IMR-90 (cell line): ENCODE results near the gene ACO1. TPM values are rescaled to one million over a fixed set of nuclear protein-coding genes. Genes with fewer than 3 reads are reported as not detected.

Source experiments
- ATAC-seq: fragments of 200-7000 bp; cut with Tn5 transposase; 2 replicates; pipeline ENCODE4 v1.9.1; 2020; ENCODE audit warnings: low read depth, mild to moderate bottlenecking, moderate library complexity
- BruUV-seq: library from RNA; stranded (reverse); fragments of 400-500 nt; replicated peaks from 2 replicates; lab custom pipeline; 2021; lab: Mats Ljungman, UMichigan
- CTCF ChIA-PET: fragments of 300-600 bp; formaldehyde crosslinking; extraction: SDS; loops from one replicate; lab custom pipeline; 2021; ENCODE audit warnings: antibody characterized with exemption; lab: Yijun Ruan, JAX
- POLR2A ChIA-PET: fragments of 300-600 bp; sonication (Branson Sonifier 250); formaldehyde crosslinking; loops from one replicate; lab custom pipeline; 2022; ENCODE audit warnings: antibody characterized with exemption; ENCODE audit not compliant: unreplicated experiment; lab: Charles Lee
- DNase-seq: peaks from one replicate; pipeline ENCODE4 v3.0.0; 2013
- H2AFZ ChIP-seq: replicated peaks from 2 replicates; pipeline ENCODE3; 2013; ENCODE audit warnings: low read length, mild to moderate bottlenecking; ENCODE audit not compliant: poor library complexity
- H2AK5ac ChIP-seq: 2 replicates; pipeline ENCODE4 v1.6.1; 2013; ENCODE audit warnings: low read depth, low read length, inconsistent platforms
- H2AK9ac ChIP-seq: replicated peaks from 2 replicates; pipeline ENCODE3; 2013; ENCODE audit warnings: mild to moderate bottlenecking, low read depth, low read length, moderate library complexity; ENCODE audit not compliant: poor library complexity
- H2BK120ac ChIP-seq: 2 replicates; pipeline ENCODE4 v1.6.1; 2013; ENCODE audit warnings: low read depth, low read length, inconsistent platforms
- H2BK15ac ChIP-seq: 3 replicates; pipeline ENCODE4 v1.6.1; 2013; ENCODE audit warnings: low read depth, low read length, inconsistent platforms
- H2BK20ac ChIP-seq: 2 replicates; pipeline ENCODE4 v1.6.1; 2013; ENCODE audit warnings: low read depth, mild to moderate bottlenecking, inconsistent platforms, low read length, moderate library complexity
- H2BK5ac ChIP-seq: 2 replicates; pipeline ENCODE4 v1.6.1; 2013; ENCODE audit warnings: mild to moderate bottlenecking, low read depth, low read length, inconsistent platforms; ENCODE audit not compliant: poor library complexity, severe bottlenecking
- H3K14ac ChIP-seq: replicated peaks from 2 replicates; pipeline ENCODE4 v1.6.1; 2013; ENCODE audit warnings: low read depth, low read length, inconsistent platforms
- H3K18ac ChIP-seq: 2 replicates; pipeline ENCODE4 v1.6.1; 2013; ENCODE audit warnings: low read depth, low read length, control low read depth
- H3K23ac ChIP-seq: 2 replicates; pipeline ENCODE4 v1.6.1; 2013; ENCODE audit warnings: low read depth, low read length, inconsistent platforms
- H3K27ac ChIP-seq: 2 replicates; pipeline ENCODE4 v1.5.1; 2013; ENCODE audit warnings: mild to moderate bottlenecking, control low read depth, low read length; ENCODE audit not compliant: insufficient read depth
- H3K27me3 ChIP-seq: 2 replicates; pipeline ENCODE4 v1.6.1; 2013; ENCODE audit warnings: low read length; ENCODE audit not compliant: control insufficient read depth, insufficient read depth
- H3K36me3 ChIP-seq: 2 replicates; pipeline ENCODE4 v1.6.1; 2013; ENCODE audit warnings: low read length, mixed read lengths; ENCODE audit not compliant: control insufficient read depth, insufficient read depth
- H3K4ac ChIP-seq: 2 replicates; pipeline ENCODE4 v1.6.1; 2013; ENCODE audit warnings: low read depth, low read length, inconsistent platforms
- H3K4me1 ChIP-seq: 2 replicates; pipeline ENCODE4 v1.6.1; 2013; ENCODE audit warnings: low read length, mixed read lengths; ENCODE audit not compliant: control insufficient read depth, insufficient read depth
- H3K4me2 ChIP-seq: 2 replicates; pipeline ENCODE4 v1.6.1; 2013; ENCODE audit warnings: low read depth, mild to moderate bottlenecking, control low read depth, low read length, moderate library complexity
- H3K4me3 ChIP-seq: 2 replicates; pipeline ENCODE4 v1.5.1; 2013; ENCODE audit warnings: low read depth, mild to moderate bottlenecking, control low read depth, low read length, moderate library complexity; ENCODE audit not compliant: insufficient read depth
- H3K56ac ChIP-seq: 2 replicates; pipeline ENCODE4 v1.6.1; 2013; ENCODE audit warnings: low read length, inconsistent platforms; ENCODE audit not compliant: insufficient read depth; ENCODE audit errors: extremely low read depth
- H3K79me1 ChIP-seq, 2 experiments: 2 replicates each; pipeline ENCODE4 v1.6.1; 2013; ENCODE audit warnings: low read length in 2 of 2, inconsistent platforms in 1 of 2, low read depth in 1 of 2
- H3K9ac ChIP-seq: 2 replicates; pipeline ENCODE4 v1.6.1; 2013; ENCODE audit warnings: low read depth, low read length, control low read depth
- H3K9me1 ChIP-seq: 2 replicates; pipeline ENCODE4 v1.6.1; 2013; ENCODE audit warnings: low read length, inconsistent platforms; ENCODE audit not compliant: insufficient read depth
- H3K9me3 ChIP-seq: 2 replicates; pipeline ENCODE4 v1.6.1; 2013; ENCODE audit warnings: low read length; ENCODE audit not compliant: control insufficient read depth, insufficient read depth
- H4K20me1 ChIP-seq: 2 replicates; pipeline ENCODE4 v1.6.1; 2013; ENCODE audit warnings: low read length, inconsistent platforms; ENCODE audit not compliant: insufficient read depth
- H4K5ac ChIP-seq: 2 replicates; pipeline ENCODE4 v1.6.1; 2013; ENCODE audit warnings: mild to moderate bottlenecking, low read depth, low read length, control low read depth
- H4K8ac ChIP-seq, 2 experiments: 2 replicates each; pipeline ENCODE4 v1.6.1; 2013; ENCODE audit warnings: low read depth in 2 of 2, low read length in 2 of 2, control low read depth in 1 of 2, inconsistent platforms in 1 of 2
- H4K91ac ChIP-seq: 2 replicates; pipeline ENCODE4 v1.6.1; 2013; ENCODE audit warnings: low read depth, low read length, inconsistent platforms; ENCODE audit not compliant: insufficient read depth
- BHLHE40 ChIP-seq: fragments of 150-350 bp; IDR thresholded peaks from 2 replicates; pipeline ENCODE4 v1.6.1; 2016; ENCODE audit warnings: mild to moderate bottlenecking, low read depth, low read length
- CHD1 ChIP-seq: IDR thresholded peaks from 2 replicates; pipeline ENCODE4 v1.6.1; 2012; ENCODE audit warnings: low read depth, low read length, improper control_type of control experiment
- MAFK ChIP-seq: IDR thresholded peaks from 2 replicates; pipeline ENCODE4 v1.6.1; 2012; ENCODE audit warnings: low read depth, low read length, improper control_type of control experiment
- NFE2L2 ChIP-seq: fragments of 150-350 bp; IDR thresholded peaks from 2 replicates; pipeline ENCODE4 v1.6.1; 2016; ENCODE audit warnings: low read depth, mild to moderate bottlenecking, low read length
- RAD21 ChIP-seq: IDR thresholded peaks from 2 replicates; pipeline ENCODE4 v1.6.1; 2012; ENCODE audit warnings: low read length, improper control_type of control experiment
- RCOR1 ChIP-seq: IDR thresholded peaks from 2 replicates; pipeline ENCODE4 v1.6.1; 2012; ENCODE audit warnings: mild to moderate bottlenecking, low read length, improper control_type of control experiment; ENCODE audit not compliant: insufficient replicate concordance
- WGBS, 2 experiments: methylation state at CpG; one replicate each; pipeline versions ENCODE4 v1.1.5 to v1.1.7; 2013; ENCODE audit warnings: missing lambda C conversion rate in 2 of 2; ENCODE audit not compliant: insufficient read length in 1 of 2; ENCODE audit errors: extremely low coverage in 2 of 2; 5-methylcytosine and 5-hydroxymethylcytosine counted together
- dilution Hi-C: fragments of 300-500 bp; cut with HindIII; formaldehyde crosslinking; loops from one replicate; pipeline ENCODE4 v1.14.3; 2018; ENCODE audit warnings: low sequenced_read_pairs; ENCODE audit not compliant: unreplicated experiment
- in situ Hi-C: fragments of 300-500 bp; cut with MboI; formaldehyde crosslinking; loops from 3 replicates; pipeline ENCODE4 v1.14.3; 2019; ENCODE audit warnings: low sequenced_read_pairs, inconsistent platforms, mixed read lengths
- intact Hi-C: fragments of 100-400 bp; cut with micrococcal nuclease; formaldehyde crosslinking; loops from 2 replicates; pipeline ENCODE4 v1.10.0; 2022
- polyA plus RNA-seq, 3 experiments: library from polyadenylated mRNA; depleted of rRNA; stranded (reverse); fragments of >200 nt; gene quantifications; 2 replicates each; pipeline ENCODE4 v1.2.3, GENCODE V29; 2012; ENCODE audit warnings: low replicate concordance in 1 of 3
- total RNA-seq: library from RNA; depleted of rRNA; stranded (reverse); fragments of >200 nt; gene quantifications from 2 replicates; pipeline ENCODE4 v1.2.3, GENCODE V29; 2012
- TF ChIP-seq, protein P1 (sequence below): conservative IDR thresholded peaks from 2 replicates; pipeline ENCODE4 v1.5.1; 2012; ENCODE audit warnings: mild to moderate bottlenecking, low read depth, low read length, improper control_type of control experiment

The ACO1 gene
- total and polyA plus RNA-seq, 2 of the 4 experiments (the other 2 are of a cell fraction), result 85.9 to 158 TPM

DNA sequence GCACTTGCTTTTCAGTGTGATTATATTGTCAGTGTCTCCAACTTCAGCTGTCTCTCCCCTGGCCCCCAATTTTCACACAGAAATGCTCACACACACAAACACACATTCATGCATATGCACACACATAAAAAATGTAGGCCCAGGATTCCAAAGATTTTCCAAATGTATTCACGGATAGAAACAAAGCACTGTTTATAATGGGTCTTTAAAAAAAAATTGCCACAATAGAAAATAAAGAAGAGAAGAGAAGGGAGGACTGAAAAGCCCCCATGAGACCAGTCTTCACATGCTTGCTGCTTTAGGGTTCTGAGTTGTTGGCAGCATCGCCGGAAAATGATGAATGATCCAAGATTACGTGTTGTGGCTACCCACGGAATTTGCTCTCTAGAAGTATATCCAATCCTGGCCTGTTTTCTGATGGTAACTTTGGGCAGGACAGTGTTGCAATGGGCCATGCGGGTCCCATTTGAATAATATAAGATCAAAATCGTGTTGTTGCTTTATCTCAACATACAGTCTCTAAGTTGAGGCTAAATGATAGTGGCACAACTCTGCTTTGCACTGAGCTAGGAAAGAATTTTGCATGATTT, 36.2 kb upstream of the ACO1 start:
- no peak for TF ChIP-seq NFE2L2
- TF ChIP-seq BHLHE40, result no peak
- TF ChIP-seq RAD21, result no peak
- no peak for TF ChIP-seq MAFK
- TF ChIP-seq RCOR1, result no peak
- TF ChIP-seq, protein P1, sequence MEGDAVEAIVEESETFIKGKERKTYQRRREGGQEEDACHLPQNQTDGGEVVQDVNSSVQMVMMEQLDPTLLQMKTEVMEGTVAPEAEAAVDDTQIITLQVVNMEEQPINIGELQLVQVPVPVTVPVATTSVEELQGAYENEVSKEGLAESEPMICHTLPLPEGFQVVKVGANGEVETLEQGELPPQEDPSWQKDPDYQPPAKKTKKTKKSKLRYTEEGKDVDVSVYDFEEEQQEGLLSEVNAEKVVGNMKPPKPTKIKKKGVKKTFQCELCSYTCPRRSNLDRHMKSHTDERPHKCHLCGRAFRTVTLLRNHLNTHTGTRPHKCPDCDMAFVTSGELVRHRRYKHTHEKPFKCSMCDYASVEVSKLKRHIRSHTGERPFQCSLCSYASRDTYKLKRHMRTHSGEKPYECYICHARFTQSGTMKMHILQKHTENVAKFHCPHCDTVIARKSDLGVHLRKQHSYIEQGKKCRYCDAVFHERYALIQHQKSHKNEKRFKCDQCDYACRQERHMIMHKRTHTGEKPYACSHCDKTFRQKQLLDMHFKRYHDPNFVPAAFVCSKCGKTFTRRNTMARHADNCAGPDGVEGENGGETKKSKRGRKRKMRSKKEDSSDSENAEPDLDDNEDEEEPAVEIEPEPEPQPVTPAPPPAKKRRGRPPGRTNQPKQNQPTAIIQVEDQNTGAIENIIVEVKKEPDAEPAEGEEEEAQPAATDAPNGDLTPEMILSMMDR, result no peak
- no peak for TF ChIP-seq CHD1
- Histone ChIP-seq H3K27me3 (no peaks in the 10 kb centered on the region; the same call in 1 of the 2 replicates), H3K18ac (no peak overlapping the region), H3K9me1 (no peaks in the 10 kb centered on the region), H3K27ac (no peak overlapping the region), H2AK9ac (no peak overlapping the region), H3K79me1 (no peaks in the 10 kb centered on the region), H3K4ac (no peak overlapping the region), H4K8ac (no peak overlapping the region), H3K56ac (no peak overlapping the region), H3K14ac (no peak overlapping the region), H2BK5ac (no peak overlapping the region), H4K5ac (no peak overlapping the region), H2BK120ac (no peak overlapping the region), H3K23ac (no peak overlapping the region), H3K4me2 (no peak overlapping the region), H3K36me3 (no peaks in the 10 kb centered on the region), H2AK5ac (no peak overlapping the region), H2AFZ (no peak overlapping the region), H4K20me1 (no peaks in the 10 kb centered on the region), H3K4me1 (no peaks in the 10 kb centered on the region), H2BK20ac (no peak overlapping the region), H4K91ac (no peak overlapping the region), H3K9me3 (no peaks in the 10 kb centered on the region), H3K4me3 (no peak overlapping the region), H2BK15ac (no peak overlapping the region), H3K9ac (no peak overlapping the region)
- in situ Hi-C loops (no loop called here), intact Hi-C loops (no loop called here), dilution Hi-C loops (no loop called here)
- DNase-seq (no peak), ATAC-seq (no peak)
- no CpG with 5 or more reads among the region's 7 CpGs for WGBS, 2 experiments
- no TSS peak for BruUV-seq
- ChIA-PET CTCF (no interaction called here), POLR2A (no interaction called here)
